Hepatocyte (in vitro differentiated cells): ENCODE results near the gene WBP11. TPM values are rescaled to one million over a fixed set of nuclear protein-coding genes. Genes with fewer than 3 reads are reported as not detected.
A peak's percentile ranks its signal among the peaks of the same experiment; 100 is the strongest.

Source experiments
- DNase-seq: peaks from one replicate; pipeline ENCODE4 v3.0.0-alpha.2; 2016; ENCODE audit warnings: low spot score
- H2AFZ ChIP-seq: fragments of 200-600 bp; sonication (generic); 2 replicates; pipeline ENCODE4 v1.6.0; 2016; ENCODE audit warnings: antibody characterized with exemption, mild to moderate bottlenecking
- H3K27ac ChIP-seq: fragments of 200-600 bp; sonication (generic); 2 replicates; pipeline ENCODE4 v1.5.1; 2016; ENCODE audit warnings: mild to moderate bottlenecking
- H3K27me3 ChIP-seq: fragments of 200-600 bp; sonication (generic); 2 replicates; pipeline ENCODE4 v1.6.1; 2016
- H3K36me3 ChIP-seq: fragments of 200-600 bp; sonication (generic); replicated peaks from 2 replicates; pipeline ENCODE4 v1.5.1; 2016; ENCODE audit warnings: low read depth; ENCODE audit not compliant: insufficient read depth
- H3K4me1 ChIP-seq: fragments of 200-600 bp; sonication (generic); 2 replicates; pipeline ENCODE4 v1.5.1; 2016; ENCODE audit warnings: mild to moderate bottlenecking, moderate library complexity; ENCODE audit not compliant: insufficient read depth
- H3K4me2 ChIP-seq: fragments of 200-600 bp; sonication (generic); 2 replicates; pipeline ENCODE4 v1.6.0; 2016
- H3K4me3 ChIP-seq: fragments of 200-600 bp; sonication (generic); 2 replicates; pipeline ENCODE4 v1.5.1; 2016; ENCODE audit warnings: mild to moderate bottlenecking
- H3K79me2 ChIP-seq: fragments of 200-600 bp; sonication (generic); 2 replicates; pipeline ENCODE4 v1.6.0; 2017; ENCODE audit warnings: mild to moderate bottlenecking
- H3K9me2 ChIP-seq: fragments of 200-600 bp; sonication (generic); replicated peaks from 2 replicates; pipeline ENCODE4 v1.6.0; 2017; ENCODE audit warnings: mild to moderate bottlenecking; ENCODE audit not compliant: insufficient read depth
- H3K9me3 ChIP-seq: fragments of 200-600 bp; sonication (generic); 2 replicates; pipeline ENCODE4 v1.5.1; 2016; ENCODE audit warnings: low read depth, mild to moderate bottlenecking
- H4K20me1 ChIP-seq: fragments of 200-600 bp; sonication (generic); 2 replicates; pipeline ENCODE4 v1.6.0; 2016; ENCODE audit warnings: mild to moderate bottlenecking; ENCODE audit not compliant: insufficient read depth, poor library complexity, severe bottlenecking
- CTCF ChIP-seq: fragments of 200-600 bp; sonication (generic); IDR thresholded peaks from 2 replicates; pipeline ENCODE4 v1.5.1; 2016; ENCODE audit warnings: antibody characterized with exemption, mild to moderate bottlenecking; ENCODE audit not compliant: poor library complexity
- EZH2 ChIP-seq: fragments of 200-600 bp; sonication (generic); IDR thresholded peaks from 2 replicates; pipeline ENCODE4 v1.6.1; 2016; ENCODE audit warnings: antibody characterized with exemption, mild to moderate bottlenecking, borderline replicate concordance
- EZH2phosphoT487 ChIP-seq: fragments of 200-600 bp; sonication (generic); IDR thresholded peaks from one replicate; pipeline ENCODE4 v1.6.1; 2018; ENCODE audit warnings: antibody characterized with exemption, mild to moderate bottlenecking, low read depth, moderate library complexity; ENCODE audit not compliant: unreplicated experiment, severe bottlenecking
- WGBS: methylation state at CpG from one replicate; pipeline ENCODE4 v1.1.6; 2016; ENCODE audit warnings: low lambda C conversion rate; ENCODE audit errors: missing lambda C conversion rate; 5-methylcytosine and 5-hydroxymethylcytosine counted together
- polyA plus RNA-seq: library from polyadenylated mRNA; unstranded; fragments of >200 nt; fragmentation: Nextera tagmentation; extraction: Ambion mirVana; gene quantifications from 2 replicates; pipeline ENCODE4 v1.2.1, GENCODE V29; 2016
- total RNA-seq: library from RNA; depleted of rRNA; stranded (reverse); fragments of >200 nt; gene quantifications from 2 replicates; pipeline ENCODE4 v1.2.3, GENCODE V29; 2014

Gene WBP11
- total and polyA plus RNA-seq, 2 experiments from 2014 or later = 26.6 to 39.3 TPM

DNA sequence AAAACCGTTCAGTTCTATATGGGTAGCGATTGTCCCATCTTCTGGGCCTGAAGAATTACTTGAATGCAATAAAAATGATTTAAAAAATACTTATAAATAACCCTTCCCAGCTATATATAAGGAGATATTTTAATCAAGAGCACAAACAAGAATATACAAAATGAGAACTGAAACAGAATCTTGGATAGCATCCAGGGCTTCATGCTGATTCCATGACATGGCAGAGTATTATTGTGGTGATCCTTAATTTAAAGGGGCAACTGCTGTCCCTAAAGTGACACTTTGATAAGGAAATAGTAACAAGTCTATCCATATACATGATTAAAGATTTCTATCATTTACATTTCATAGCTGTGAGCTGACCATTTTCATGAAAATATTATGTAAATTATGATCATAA is 18.8 kb downstream of the WBP11 start:
- WGBS = 98% methylated on average over 2 of the region's 2 CpGs

DNA sequence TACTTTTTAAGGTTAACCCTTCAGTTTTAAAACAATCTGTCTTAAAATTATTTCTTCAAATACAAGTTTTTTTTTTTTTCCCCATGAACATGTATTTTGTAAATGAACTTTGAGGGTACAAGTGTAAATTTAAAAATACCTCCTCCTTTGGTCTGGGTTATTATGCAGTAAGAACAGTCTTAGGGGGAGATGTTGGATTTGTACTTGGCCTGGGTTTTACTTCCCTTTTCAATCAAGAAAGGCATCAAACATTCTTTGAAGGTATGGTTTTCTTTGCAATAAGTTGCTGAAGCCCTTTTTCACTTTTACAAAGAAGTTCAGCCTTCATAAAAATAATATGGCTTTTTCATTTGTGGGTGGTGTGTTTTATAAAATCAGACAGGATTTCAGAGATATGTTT is 20.5 kb downstream of the WBP11 start:
- H4K20me1 ChIP-seq = no peaks in the 10 kb centered on the region
- no peak overlapping the region for H2AFZ ChIP-seq
- H3K4me3 ChIP-seq = no peak overlapping the region
- H3K36me3 ChIP-seq = no peaks in the 10 kb centered on the region
- no peak overlapping the region for H3K27ac ChIP-seq
- H3K9me2 ChIP-seq = no peaks in the 10 kb centered on the region
- H3K4me1 ChIP-seq = no peaks in the 10 kb centered on the region
- no peaks in the 10 kb centered on the region for H3K9me3 ChIP-seq
- TF ChIP-seq EZH2phosphoT487 = no peak
- no peak for TF ChIP-seq EZH2
- H3K4me2 ChIP-seq = no peak overlapping the region
- peaks cover under 1% of the 10 kb centered on the region for H3K79me2 ChIP-seq
- no peaks in the 10 kb centered on the region for H3K27me3 ChIP-seq
- no peak for DNase-seq

More for the DNA sequence above, 18.8 kb downstream of the WBP11 start:
- Histone ChIP-seq H2AFZ (no peak overlapping the region), H4K20me1 (no peaks in the 10 kb centered on the region), H3K9me2 (no peaks in the 10 kb centered on the region), H3K36me3 (no peaks in the 10 kb centered on the region), H3K4me2 (no peak overlapping the region), H3K27me3 (no peaks in the 10 kb centered on the region), H3K4me1 (no peaks in the 10 kb centered on the region), H3K9me3 (no peaks in the 10 kb centered on the region), H3K27ac (no peak overlapping the region), H3K79me2 (no peaks in the 10 kb centered on the region), H3K4me3 (no peak overlapping the region)
- no peak for DNase-seq
- TF ChIP-seq EZH2phosphoT487 (no peak), CTCF (no peak)

DNA sequence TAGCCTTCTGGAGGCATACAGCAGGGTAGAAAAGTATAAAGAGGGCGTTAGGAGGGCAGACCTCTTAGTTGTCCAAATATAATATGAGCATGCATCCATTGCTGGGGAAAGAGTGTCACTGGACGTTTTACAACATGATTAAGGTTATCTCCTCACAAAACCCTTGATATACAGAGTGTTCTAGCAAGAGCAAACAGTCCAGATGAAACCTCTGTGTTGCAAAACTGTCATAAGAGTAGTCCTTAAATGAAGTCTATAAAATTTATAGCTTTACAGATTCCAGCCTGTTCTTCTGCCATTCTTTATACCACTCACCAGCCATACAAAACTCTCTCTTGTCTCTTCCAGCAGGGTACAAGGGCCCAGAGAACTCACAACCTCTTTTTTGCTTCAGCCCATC is 21.7 kb downstream of the WBP11 start:
- H2AFZ ChIP-seq = no peak overlapping the region
- peak overlapping the region; percentile 41 for H3K27ac ChIP-seq
- H3K9me3 ChIP-seq = no peaks in the 10 kb centered on the region
- no peak overlapping the region for H3K4me2 ChIP-seq
- H3K79me2 ChIP-seq = peaks cover 9% of the 10 kb centered on the region
- no peak overlapping the region for H3K4me3 ChIP-seq
- H3K27me3 ChIP-seq = no peaks in the 10 kb centered on the region
- H3K36me3 ChIP-seq = no peaks in the 10 kb centered on the region
- H4K20me1 ChIP-seq = no peaks in the 10 kb centered on the region
- TF ChIP-seq CTCF = no peak
- TF ChIP-seq EZH2 = no peak
- TF ChIP-seq EZH2phosphoT487 = no peak
- DNase-seq = no peak
- peaks cover 12% of the 10 kb centered on the region for H3K4me1 ChIP-seq
- 24% methylated on average over 2 of the region's 2 CpGs for WGBS
- H3K9me2 ChIP-seq = no peaks in the 10 kb centered on the region

GRCh38 chr12:14780859-14781258 is 22.4 kb downstream of the WBP11 start:
- no peaks in the 10 kb centered on the region for H3K36me3 ChIP-seq
- H2AFZ ChIP-seq = no peak overlapping the region
- no peak overlapping the region for H3K27ac ChIP-seq
- WGBS = 89% methylated on average over 3 of the region's 3 CpGs
- no peaks in the 10 kb centered on the region for H3K9me2 ChIP-seq
- H3K4me1 ChIP-seq = peaks cover 19% of the 10 kb centered on the region
- no peaks in the 10 kb centered on the region for H3K9me3 ChIP-seq
- peaks cover 16% of the 10 kb centered on the region for H3K79me2 ChIP-seq
- H3K4me3 ChIP-seq = no peak overlapping the region
- H3K27me3 ChIP-seq = no peaks in the 10 kb centered on the region
- H3K4me2 ChIP-seq = no peak overlapping the region
- no peak for TF ChIP-seq EZH2phosphoT487
- TF ChIP-seq EZH2 = no peak
- no peak for TF ChIP-seq CTCF
- no peaks in the 10 kb centered on the region for H4K20me1 ChIP-seq
- DNase-seq = no peak
